GM19324 (cell line): ENCODE measurements around the gene TROAP.

Experiments
- ATAC-seq: cut with Tn5 transposase; IDR thresholded peaks from one replicate; pipeline ENCODE4 v1.9.1; 2021; ENCODE audit warnings: mild to moderate bottlenecking, moderate library complexity; ENCODE audit not compliant: unreplicated experiment, low FRiP score

Gene TROAP

DNA sequence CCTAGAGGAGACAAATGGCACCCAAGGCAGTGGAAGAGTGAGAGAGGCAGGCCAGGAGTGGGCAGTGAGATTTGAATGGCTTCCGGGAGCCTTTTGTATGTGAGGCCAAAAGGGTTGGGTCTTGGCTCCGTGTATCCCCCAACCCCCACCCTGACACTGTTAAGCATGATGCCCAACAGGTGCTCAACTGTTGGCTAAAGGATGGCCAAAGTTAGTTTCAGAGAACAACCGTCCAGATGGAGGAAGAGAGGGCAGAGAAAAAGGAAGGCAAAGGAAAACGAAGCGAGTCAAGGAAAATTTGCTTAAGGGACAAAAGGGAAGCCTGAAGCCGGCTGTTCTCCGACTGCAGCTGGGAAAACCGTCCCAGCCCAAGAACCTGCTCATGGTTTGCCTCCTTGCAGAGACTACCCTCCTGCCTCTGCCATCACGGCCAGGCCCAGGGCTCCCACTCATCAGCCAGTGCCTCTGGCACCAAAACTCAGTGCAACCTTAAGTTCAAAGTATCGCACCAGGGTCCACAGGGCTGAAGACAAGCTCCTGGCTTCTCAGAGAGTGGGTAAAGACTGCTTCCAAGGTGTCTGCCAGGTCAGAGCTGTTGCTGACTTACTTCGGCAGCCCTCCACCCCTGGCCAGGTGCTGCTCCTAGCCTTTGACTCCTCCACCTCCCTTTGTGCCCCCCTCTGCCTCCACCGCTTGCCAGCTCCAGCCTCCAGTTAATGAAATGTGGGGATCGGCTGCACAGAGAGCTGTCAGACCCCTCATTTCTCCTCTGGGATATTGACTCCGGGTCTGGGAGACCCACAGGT lies 18.1 kb downstream of the TROAP start:
- no peak for ATAC-seq

DNA sequence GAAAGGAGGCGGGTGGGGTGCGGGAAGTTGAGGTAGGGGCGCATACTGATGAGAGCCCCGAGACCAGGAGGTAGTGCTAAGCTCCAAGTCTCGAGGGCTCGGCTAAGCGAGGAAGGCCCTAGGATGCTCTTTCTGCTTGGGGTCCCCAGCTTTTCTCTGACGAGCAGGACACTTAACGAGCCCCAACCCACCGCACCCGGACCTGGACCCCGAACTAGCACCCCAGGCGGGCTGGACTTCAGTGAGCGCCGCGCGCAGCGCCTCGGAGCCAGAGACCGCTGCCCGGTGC lies 18.7 kb downstream of the TROAP start:
- ATAC-seq, result no peak

DNA sequence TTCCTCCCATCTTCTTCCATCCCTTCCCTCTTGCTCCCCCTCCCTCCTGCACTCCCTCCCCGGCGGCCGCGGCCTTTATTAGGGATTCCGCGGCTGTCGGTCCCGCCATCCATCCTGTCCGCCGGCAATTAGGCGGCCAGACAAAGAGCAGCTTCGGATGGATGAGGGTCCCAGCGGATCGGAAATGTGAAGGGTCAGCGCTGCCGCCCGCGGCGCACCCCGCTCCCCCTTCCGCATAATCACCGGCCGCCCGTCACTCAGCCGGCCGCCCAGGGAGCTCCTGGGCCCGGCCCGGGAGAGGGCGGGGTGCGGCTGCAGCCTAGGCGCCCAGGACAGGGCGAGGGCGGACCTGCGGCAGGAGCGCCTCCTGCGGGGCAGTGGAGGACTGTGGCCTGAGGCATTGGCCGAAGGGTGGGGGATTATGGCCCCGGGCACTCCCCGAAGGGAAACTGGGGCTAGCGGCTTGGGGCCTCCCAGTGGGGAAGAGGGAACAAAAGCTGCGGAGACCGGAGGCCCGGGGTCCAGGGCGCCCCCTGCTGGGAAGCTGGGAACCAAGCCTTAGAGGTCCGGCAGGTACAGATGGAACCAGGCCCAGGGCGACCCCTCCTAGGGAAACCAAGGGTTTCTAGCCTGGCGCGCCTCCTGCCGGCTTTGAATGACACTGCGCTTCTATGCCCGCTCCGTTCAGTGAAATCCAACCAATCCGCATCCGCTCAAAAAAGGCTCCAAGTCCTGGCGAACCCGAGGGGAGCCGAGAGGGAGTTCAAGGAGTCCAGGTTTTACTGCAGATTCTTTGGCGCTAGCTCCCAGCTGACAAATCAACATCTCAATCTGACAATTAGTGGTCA lies 19.2 kb downstream of the TROAP start:
- no peak for ATAC-seq

DNA sequence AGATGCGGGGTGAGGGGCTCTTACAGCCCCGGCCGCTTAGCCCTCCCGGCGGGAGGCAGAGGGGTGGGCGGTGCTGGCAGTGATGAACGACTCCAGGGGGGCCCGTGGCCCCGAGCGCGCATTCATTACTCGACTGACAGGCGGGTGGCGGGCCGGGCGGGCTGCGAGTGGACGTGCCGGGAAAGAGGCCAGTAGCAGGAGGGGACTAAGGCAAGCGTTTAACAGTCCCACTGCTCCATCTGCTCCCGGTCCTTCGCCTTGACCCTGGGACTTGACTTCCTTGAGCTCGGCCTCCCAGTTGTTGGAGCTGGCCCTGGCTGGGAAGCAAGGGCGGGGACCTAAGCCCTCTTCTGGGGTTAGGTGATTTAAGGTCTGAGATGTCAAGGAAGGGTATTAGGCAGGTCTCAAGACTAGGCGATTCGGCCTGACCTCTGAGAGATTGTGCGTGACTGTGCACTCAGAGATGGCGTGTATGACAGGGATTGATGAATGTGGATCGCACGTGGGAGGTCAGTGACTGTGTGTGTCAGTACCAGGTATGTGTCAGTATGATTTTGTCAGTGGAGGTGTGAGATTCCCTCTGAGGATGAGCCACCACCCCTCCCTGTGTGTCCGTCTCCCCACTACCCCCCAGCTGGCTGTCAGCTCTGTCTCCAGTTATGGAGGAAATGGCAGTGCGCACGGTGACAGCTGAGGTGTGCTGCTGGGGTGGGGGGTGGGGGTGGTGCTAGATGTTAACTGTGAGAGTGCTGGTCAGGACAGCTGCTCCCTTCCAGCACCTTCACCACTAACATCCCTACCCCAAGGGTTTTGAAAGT lies 20.1 kb downstream of the TROAP start:
- ATAC-seq, result no peak

DNA sequence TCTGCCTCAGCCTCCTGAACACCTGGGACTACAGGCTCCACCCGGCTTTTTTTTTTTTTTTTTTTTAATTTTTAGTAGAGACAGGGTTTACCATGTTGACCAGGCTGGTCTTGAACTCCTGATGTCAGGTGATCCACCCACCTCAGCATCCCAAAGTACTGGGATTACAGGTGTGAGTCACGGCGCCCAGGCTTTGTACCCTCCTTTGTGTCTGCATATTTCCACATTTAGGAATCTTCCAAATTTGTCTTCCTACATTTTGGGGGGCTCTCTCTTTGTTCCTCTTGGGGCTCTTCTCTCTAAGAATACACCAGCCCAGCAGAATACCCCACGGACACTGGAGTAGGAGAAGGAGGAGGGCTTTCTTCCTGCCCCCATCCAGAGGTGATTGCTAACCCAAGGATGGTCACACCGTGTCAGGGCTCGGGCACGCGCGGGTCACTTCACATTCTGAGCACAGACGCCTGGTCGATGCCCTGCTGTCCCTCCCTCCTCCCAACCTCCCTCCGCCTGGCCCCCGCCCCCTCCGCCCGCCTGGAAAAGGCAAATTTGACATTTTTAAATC lies 21.5 kb downstream of the TROAP start:
- no peak for ATAC-seq

DNA sequence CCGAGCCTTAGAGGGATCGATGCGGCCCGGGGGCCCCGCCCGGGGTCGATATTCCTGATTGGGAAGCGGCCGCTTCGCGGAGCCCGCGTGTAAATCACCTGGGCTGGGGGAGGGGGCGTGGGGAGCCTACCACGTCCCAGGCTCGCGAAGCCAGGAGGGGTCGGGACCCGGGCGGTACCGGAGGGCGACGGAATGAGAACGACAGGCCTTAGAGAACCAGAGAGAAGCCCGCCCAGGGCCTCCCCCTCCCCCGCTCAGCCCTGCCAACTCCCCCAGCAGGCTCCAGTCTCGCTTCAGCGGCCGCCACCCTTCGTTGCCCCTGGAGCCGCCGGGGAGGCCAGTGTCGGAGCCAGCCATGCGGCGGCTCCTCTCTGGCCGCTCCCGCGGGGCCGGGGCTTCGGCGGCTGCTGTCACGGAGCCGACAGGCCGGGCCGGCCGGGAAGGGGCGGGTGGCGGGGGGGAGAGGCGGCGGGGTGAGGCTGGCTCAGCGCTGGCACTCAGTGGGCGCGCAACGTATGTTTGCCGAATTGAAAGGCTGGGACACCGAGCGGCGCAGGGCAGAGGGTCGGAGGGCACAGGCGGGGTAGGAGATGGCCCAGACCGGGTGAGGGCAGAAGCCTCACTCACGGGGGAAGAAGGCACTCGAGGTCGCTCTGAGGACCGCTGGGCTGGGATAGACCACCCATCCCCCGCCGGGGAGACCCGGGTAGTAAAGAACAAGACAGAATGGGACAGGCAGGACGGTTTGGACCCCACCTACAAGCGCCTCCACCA lies 22.2 kb downstream of the TROAP start:
- ATAC-seq, result no peak

DNA sequence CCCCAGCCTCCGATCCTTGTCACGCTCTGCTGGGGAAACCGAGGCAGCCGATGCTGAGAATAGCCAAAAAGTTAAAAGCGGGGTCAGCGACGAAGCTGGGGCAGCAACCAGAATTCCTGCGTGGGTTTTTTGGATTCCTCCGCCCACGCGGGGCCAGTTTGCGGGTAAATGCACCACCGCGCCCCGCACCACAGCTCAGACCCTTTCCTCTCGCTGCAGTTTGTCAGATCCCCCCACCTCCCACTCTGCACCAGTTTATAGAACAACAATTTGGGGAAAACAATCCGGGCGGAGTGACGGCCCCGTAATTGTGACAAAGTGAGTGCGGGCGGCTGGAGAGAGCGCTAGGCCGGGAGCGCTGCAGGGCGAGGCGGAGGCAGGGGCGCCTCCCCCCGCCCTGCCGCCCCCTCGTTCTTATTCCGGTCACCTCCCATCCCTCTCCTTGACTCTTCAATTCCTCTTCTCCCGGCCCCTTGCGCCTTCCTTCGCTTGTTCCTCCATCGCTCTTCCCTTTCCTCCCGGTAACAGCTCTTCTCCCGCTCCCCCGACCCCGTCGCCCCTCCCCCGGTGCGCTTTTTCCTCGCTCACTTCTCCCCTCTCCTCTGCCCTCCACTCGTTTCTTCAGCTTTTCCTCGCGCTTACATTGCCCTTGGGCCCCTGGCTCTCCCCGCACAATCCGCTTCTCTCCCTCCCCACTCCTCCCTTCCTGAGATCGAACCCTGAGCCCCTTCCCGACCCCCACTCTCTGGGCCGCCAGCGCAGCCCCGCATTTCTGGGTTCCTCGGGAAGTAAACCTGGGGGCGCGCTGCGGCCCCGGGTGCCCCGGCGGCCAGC lies 23.0 kb downstream of the TROAP start:
- ATAC-seq, result no peak

DNA sequence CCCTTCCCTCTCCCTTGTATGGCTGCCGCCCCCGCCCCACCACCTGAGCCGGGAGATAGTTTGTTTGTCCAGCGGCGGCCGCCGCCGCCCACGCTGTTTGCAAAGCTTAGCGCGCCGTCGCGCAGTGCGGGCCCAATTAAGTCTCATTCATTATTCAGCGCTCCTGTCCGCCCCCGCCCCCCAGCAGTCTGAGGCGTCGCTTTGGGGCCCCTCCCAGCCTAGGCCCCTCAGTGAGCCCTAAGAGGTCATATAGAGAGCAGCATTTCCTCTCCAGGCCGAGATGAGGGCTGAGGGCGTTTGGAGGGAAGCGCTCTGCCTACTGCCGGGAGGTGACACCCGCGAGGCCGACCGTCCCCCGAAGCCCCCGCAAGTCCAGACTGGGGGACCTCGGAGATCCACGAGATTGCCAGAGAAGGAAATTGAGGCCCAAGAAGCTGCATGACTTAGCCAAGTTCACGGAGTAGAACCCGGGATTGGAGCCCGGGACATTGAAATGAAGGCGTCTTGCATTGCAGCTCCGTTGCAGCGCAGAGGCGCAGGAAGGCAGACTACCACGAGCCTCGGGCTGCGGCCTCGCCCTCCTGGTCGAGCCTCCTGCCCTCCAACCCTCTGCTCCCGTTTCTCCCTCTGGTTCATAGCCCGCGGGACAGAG lies 23.7 kb downstream of the TROAP start, which contains the start of gene DNAJC22:
DNAJC22 (plus strand) TSS at position 230 of the 652 bp plus-strand sequence. CDS start 1,985 bp downstream, outside the sequence.
- ATAC-seq, result no peak

DNA sequence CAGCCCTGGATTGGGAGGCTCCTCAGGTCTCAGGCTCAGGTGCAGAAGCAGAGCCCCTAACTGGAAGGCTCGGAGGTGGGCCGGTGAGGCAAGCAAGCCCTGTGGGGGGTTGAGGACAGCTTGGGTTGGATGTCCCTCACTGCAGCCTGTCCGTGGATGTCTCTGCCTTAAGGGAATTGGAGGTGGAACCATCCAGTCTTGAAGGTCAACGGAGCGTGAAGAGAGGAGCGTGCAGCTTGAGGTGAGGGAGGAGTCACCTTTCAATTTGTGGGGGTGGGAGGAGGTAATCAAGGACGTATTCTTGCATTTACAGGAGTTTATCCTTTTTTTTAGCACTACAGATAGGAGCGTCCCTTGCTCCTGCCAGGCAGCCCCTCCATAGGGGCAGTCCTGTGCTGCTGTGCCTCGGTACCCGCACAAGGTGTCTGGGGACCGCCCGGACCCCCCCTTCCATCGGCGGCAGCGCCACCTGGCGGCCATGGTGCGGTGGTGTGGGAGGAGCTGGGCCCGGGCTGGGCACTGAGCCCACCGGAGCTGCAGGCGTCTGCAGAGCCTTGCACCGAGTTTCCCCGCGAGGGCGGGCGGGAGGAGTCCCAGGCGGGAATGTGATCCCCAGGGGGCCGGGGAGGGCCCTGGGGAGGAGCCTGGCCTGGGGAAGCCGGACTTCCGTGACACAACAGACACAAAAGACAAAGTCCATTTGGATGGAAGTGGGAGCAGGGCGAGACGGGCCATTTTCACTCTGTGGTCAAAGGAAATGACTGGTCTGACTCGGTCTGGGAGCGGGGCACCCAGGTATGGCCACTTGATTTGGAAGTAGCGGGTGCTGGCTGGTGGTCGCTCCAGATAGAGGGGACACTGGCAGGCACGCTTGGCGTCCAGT lies 24.5 kb downstream of the TROAP start:
- ATAC-seq, result peak; percentile 46

DNA sequence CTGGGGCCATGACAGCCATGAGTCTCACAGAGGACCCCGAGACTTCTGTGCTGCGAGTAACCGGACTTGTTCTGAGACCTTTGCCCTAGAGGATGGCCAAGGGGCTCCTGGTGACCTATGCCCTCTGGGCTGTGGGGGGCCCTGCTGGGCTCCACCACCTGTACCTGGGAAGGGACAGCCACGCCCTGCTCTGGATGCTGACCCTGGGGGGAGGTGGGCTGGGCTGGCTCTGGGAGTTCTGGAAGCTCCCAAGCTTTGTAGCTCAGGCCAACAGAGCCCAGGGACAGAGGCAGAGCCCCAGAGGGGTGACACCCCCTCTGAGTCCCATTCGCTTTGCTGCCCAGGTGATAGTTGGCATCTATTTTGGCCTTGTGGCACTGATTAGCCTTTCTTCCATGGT lies 25.7 kb downstream of the TROAP start:
- ATAC-seq, result no peak

DNA sequence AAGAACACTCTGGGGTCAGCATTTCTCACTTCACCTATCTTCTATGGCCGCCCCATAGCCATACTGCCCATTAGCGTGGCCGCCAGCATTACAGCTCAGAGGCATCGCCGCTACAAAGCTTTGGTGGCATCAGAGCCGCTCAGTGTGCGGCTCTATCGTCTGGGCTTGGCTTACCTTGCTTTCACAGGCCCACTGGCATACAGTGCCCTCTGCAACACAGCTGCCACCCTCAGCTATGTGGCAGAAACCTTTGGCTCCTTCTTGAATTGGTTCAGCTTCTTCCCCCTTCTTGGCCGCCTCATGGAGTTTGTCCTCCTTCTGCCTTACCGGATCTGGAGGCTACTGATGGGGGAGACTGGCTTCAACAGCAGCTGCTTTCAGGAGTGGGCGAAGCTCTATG lies 26.2 kb downstream of the TROAP start:
- no peak for ATAC-seq

DNA sequence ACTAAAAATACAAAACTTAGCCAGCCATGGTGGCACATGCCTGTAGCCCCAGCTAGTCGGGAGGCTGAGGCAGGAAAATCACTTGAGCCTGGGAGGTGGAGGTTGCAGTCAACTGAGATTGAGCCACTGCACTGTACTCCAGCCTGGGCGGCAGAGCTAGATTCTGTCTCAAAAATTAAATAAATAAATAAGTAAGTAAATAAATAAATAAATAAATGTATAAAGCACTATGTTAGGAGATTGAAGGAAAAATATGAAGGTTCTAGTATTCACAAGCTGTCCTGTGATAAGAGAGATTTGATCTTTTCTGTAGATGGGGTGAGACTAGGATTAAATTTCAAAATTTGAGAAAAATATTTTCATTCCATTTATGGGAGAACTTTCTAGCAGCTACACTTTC lies 29.3 kb downstream of the TROAP start:
- ATAC-seq, result no peak

DNA sequence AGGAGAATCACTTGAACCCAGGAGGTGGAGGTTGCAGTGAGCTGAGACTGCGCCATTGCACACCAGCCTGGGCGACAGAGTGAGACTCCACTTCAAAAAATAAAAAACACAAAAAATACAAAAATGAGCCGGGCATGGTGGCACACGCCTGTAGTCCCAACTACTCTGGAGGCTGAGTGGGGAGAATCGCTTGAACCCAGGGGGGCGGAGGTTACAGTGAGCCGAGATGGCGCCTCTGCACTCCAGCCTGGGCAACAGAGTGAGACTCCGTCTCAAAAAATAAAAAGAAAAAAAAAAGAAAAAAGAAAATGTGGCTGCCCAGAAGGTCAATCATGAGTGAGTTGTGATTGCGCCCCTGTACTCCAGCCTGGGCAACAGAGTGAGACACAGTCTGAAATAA lies 32.9 kb downstream of the TROAP start:
- no peak for ATAC-seq

DNA sequence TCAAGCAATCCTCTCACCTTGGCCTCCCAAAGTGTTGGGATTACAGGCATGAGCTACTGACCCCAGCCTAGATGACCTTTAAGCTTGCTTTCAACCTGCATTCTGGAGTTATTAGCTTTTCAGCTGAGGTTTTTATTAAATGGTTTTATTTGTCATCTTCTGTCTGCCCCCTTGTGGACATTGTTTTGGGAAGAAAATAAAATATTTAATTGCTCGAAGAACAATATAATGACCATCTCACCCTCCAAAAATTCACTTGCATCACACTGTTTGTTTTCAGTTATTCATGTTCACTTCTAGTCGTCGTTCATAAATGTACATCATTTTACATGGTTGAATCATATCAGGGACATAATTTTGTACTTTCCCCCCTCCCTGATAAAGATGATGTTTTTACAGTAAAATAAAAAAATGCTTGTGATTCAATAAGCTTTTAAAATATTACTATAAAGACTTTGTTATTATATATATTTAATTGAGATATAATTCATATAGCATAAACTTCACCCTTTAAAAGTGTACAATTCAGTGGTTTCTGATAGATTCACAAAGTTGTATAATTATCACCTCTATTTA lies 34.1 kb downstream of the TROAP start:
- ATAC-seq, result no peak

DNA sequence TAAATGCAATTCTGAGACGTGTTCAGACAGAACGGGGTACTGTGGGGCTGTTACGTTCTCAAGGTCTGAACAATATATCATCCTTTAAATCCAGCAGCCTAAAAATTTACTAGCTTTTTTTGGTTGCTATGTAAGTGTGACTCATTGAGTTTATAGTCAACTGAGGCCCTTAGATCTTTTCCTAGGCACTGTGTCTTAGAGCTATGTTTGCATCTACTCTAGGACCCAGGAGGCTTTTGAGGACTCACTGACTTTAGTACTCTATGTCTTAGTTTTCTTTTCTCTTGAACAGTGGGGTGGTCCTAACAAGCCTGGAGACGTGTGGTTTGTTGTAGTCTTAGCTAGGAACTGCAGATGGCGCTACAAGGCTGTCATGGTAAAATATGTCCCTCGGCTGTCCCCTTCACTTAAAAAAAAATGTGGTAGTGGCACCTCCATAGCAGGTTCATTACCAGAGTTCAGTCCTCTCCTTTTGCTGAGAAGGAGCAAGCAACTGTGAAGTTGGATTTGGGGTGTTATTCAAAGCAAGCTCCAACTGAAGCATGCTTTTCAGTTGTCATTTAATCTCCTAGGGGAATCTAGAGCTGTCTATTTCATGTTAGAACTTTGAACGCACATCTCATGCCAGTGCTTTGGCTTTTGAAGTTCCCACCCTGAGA lies 35.6 kb downstream of the TROAP start:
- ATAC-seq, result peak; percentile 48

DNA sequence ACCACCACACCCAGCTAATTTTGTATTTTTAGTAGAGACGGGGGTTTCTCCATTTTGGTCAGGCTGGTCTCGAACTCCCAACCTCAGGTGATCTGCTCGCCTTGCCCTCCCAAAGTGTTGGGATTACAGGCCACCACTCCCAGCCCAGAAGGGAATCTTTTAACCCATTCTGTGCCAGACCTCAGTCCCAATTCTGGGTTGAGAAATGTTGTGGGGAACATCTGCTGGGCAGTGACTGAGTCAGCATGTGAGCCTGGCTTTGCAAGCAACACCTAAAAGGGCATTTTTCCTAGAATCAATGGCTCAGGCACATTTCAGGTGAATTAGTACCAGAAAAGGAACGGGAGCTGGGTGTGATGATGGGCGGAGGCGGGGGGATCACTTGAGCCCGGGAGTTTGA lies 36.6 kb downstream of the TROAP start:
- ATAC-seq, result no peak

DNA sequence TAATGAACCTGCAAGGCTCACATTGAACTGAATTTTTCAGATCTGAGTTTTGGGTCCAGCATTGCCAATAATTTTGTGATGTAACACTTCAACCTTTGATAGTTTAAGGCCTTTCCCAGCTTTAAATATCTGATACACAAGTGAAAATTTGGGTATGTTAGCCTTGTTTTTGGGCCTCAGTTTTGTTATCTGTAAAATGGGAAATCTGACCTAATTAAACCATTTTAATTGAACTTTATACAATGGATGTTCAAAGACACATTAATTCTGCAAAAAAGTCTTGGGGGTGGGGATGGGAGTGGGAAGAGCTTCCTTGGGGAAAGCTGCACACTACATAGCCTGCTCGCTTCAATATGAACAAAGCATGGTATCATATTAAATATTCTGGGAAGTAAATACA lies 39.0 kb downstream of the TROAP start:
- no peak for ATAC-seq
